Hindlimb muscle (tissue), 1 donor: ENCODE results near the gene TMEM61. TPM values are rescaled to one million over a fixed set of nuclear protein-coding genes. Genes with fewer than 3 reads are reported as not detected.
"Not testable (repeated sequence)": the region's sequence is repeated elsewhere in the genome, so short reads cannot be mapped to it uniquely, and the experiment has no call there.

ENCODE experiments used
- DNase-seq: peaks from one replicate; pipeline ENCODE4 v3.0.0-alpha.2; 2013
- polyA plus RNA-seq: library from polyadenylated mRNA; unstranded; fragments of 120-200 nt; gene quantifications from one replicate; pipeline ENCODE4 v1.2.1, GENCODE V29; 2013; ENCODE audit not compliant: insufficient read length

Gene TMEM61
- polyA plus RNA-seq, 1 donor = not detected

- DNase-seq = no peak
These were observed 25.1 kb downstream of the TMEM61 start for GRCh38 chr1:55005351-55006140.

GRCh38 chr1:55006931-55007330, 26.5 kb downstream of the TMEM61 start:
- DNase-seq = no peak

- DNase-seq = no peak
These were observed 27.2 kb downstream of the TMEM61 start for GRCh38 chr1:55007625-55008024.

GRCh38 chr1:55010194-55010886, 29.9 kb downstream of the TMEM61 start:
- DNase-seq = no peak

GRCh38 chr1:55010887-55011217, 30.4 kb downstream of the TMEM61 start:
- no peak for DNase-seq

GRCh38 chr1:55012661-55013060, 32.2 kb downstream of the TMEM61 start:
- DNase-seq = no peak

GRCh38 chr1:55015123-55015522, 34.7 kb downstream of the TMEM61 start:
- no peak for DNase-seq

- DNase-seq = no peak
These were observed 35.5 kb downstream of the TMEM61 start for GRCh38 chr1:55015731-55016620.

GRCh38 chr1:55018395-55018794, 38.0 kb downstream of the TMEM61 start:
- DNase-seq = no peak

GRCh38 chr1:55021942-55022546, 41.6 kb downstream of the TMEM61 start:
- DNase-seq = peak; percentile 70

GRCh38 chr1:55024163-55024562, 43.7 kb downstream of the TMEM61 start:
- not testable (repeated sequence) for DNase-seq

GRCh38 chr1:55026682-55027081, 46.3 kb downstream of the TMEM61 start:
- DNase-seq = not testable (repeated sequence)

GRCh38 chr1:55031098-55031497, 50.7 kb downstream of the TMEM61 start:
- not testable (repeated sequence) for DNase-seq

- DNase-seq = no peak
These were observed 52.8 kb downstream of the TMEM61 start for GRCh38 chr1:55033265-55033614.

- DNase-seq = no peak
These were observed 54.2 kb downstream of the TMEM61 start for GRCh38 chr1:55034476-55035133.

- no peak for DNase-seq
These were observed 55.5 kb downstream of the TMEM61 start for GRCh38 chr1:55035904-55036303.

- no peak for DNase-seq
These were observed 57.5 kb downstream of the TMEM61 start for GRCh38 chr1:55037733-55038551.

- no peak for DNase-seq
These were observed 58.1 kb downstream of the TMEM61 start for GRCh38 chr1:55038552-55038838.

GRCh38 chr1:55038974-55039341, 58.5 kb downstream of the TMEM61 start:
- DNase-seq = no peak

GRCh38 chr1:55039342-55040082, 59.1 kb downstream of the TMEM61 start, which contains the start of gene PCSK9:
PCSK9 (plus strand) TSS chr1:55039548; CDS start chr1:55039838, 290 bp downstream.
- DNase-seq = no peak
